HG02852 (cell line): ENCODE data around the gene RIIAD1.
"Not testable (repeated sequence)": the region's sequence is repeated elsewhere in the genome, so short reads cannot be mapped to it uniquely, and the experiment has no call there.

ENCODE experiments used
- ATAC-seq: cut with Tn5 transposase; IDR thresholded peaks from one replicate; pipeline ENCODE4 v1.9.1; 2021; ENCODE audit warnings: mild to moderate bottlenecking, moderate library complexity; ENCODE audit not compliant: unreplicated experiment

RIIAD1 gene

DNA sequence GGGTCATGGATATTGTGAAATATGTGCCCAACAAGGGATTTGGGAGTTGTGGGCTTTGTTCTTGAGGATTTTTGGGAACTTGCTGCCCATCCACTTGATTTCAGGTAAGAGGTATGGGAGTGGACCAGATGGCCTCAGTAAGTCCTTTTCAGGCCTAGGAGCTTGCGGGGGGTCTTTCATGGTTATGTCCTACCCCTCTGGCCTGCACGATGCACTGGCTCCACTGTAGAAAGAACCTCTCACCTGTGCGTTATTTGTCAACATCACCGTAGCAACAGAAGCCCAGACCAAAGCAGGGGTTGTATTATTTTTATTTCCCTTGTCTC, 8.6 kb downstream of the RIIAD1 start:
- no peak for ATAC-seq

DNA sequence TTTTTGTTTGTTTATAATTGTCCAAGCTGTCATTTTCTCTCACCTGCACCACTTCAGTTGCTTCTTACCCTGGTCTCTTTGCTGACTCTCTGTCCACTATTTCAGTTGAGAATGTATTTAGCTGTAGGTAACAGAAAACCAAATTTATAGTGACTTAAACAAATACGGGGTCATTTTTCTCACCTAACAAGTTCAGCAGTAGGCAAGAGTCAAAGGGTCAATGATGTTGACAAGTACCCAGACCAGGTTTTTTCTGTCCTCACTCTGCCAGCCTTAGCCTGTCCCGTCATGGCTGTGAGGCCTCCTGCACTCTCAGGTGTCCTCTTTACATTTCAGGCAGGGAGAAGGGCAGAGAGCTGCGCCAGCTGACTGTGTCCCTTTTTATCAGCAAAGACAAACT, 11.8 kb downstream of the RIIAD1 start:
- no peak for ATAC-seq

DNA sequence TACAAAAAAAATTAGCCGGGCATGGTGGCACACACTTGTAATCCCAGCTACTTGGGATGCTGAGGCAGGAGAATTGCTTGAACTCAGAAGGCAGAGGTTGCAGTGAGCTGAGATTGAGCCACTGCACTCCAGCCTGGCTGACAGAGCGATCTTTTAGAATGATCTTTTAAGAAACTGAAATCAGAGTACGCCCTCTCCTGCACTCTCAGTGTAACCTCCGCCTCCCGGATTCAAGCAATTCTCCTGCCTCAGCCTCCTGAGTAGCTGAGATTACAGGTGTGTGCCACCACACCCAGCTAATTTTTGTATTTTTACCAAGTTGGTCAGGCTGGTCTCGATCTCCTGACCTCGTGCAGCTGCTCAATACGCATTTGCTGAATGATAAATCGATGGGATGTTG, 12.7 kb downstream of the RIIAD1 start:
- not testable (repeated sequence) for ATAC-seq

DNA sequence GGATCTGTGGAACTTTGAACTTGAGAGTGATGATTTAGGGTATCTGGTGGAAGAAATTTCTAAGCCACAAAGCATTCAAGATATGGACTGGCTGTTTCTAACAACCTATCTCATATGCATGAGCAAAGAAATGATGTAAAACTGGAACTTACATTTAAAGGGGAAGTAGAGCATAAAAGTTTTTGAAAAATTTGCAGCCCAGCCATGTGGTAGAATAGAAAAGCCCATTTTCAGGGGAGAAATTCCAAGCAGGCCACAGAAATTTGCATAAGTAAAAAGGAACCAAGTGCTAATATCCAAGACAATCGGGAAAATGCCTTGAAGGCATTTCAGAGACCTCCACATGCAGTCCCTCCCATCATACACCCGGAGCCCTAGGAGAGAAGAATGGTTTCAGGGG, 15.7 kb downstream of the RIIAD1 start:
- no peak for ATAC-seq

DNA sequence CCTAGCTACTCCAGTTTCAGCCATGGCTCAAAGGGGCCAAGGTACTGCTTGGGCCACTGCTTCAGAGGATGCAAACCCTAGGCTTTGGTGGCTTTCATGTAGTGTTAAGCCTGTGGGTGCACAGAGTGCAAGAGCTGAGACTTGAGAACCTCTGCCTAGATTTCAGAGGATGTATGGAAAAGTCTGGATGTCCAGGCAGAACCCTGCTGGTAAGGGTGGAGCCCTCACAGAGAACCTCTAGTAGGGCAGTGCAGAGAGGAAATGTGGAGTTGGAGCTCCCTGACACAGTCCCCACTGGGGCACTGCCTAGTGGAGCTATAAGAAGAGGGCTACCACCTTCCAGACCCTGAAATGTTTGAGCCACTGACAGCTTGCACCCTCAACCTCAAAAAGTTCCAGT, 16.2 kb downstream of the RIIAD1 start:
- no peak for ATAC-seq

DNA sequence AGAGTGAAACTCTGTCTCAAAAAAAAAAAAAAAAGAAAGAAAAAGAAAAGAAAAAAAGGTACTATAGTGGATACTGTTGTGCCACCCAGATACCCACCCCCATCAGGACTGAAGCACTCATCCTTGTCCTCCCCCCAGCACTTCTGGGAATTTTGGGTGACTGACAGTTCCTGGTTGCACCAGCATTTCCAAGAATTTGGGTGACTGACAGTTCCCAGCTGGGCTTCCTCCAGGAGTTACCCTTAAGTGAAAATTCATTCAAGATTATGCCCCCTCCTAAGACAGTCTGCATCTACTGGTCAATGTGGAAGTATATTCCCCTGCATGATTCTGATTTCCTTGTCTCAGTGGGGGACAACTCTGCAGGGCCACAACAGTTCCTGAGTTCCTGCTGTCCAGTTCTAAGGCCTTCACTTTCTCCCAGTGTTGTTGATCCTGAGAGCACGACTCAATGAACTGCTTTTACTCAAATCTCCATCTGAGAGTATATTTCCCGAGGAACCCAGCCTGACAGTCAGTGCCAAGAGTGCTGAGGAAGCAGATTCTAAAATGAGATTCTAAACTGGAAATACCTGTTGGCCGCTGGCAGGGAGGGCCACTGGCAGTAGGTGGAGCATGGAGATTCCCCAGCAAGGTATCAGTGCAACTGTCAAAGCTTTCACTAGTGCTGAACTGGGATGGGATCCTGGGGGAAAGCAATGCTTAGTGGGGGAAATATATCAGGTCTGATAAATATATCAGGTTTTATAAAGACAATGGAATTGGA, 18.5 kb downstream of the RIIAD1 start:
- ATAC-seq, result no peak

DNA sequence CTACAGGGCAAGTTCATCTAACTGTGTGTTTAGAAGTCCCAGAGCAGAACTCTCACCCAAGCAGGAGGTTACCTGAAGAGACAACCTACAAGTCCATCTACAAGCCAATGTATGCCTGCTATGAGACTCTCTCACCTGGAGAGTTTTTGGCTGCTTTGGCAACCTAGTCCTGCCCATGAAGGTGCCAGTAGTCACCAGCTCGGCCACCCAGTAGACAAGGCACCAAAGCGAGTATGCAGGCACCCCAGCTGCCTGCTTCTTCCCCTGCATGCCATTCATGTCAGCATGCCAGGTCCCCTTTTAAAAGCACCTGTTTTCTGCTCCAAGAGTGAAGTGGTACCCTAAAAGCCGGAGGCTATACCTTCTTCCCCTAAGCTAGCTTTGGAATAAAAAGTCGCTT, 20.2 kb downstream of the RIIAD1 start:
- ATAC-seq, result no peak

DNA sequence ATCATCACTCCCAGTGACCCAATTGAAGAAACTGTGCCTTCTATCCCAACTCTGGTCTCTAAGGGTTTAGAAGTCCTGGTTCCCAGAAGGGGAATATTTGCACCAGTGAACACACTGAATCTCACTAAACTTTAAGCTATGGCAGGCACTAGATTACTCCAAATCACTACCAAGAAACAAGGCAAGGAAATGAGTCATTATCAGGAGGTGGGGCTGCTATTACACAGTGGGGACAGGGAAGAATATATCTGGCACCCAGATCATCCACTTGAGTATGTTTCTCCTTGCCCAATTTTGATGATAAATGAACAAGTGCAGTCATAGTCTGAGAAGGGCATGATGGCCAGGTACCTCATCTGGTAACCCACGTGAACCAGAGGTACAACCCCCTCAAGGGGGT, 35.0 kb downstream of the RIIAD1 start:
- ATAC-seq, result no peak

DNA sequence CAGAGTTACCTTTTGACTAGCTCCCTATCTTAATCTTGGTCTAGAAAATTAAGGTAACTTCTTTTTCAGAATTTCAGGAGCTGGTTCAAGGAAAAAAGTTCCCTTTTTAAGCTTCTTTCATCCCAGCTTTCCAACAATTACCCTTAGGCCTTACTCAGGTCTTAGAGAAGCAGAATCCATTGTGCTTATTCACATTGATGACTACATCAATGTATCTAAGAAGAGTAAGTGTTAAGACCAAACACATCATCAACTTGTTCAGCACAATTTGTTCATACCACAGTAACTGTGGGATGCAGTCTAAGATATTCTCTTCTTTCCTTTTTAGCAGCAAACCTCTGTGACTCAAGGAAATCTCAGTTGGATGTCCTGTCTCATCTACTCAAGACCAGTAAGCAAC, 37.9 kb downstream of the RIIAD1 start:
- ATAC-seq, result no peak

DNA sequence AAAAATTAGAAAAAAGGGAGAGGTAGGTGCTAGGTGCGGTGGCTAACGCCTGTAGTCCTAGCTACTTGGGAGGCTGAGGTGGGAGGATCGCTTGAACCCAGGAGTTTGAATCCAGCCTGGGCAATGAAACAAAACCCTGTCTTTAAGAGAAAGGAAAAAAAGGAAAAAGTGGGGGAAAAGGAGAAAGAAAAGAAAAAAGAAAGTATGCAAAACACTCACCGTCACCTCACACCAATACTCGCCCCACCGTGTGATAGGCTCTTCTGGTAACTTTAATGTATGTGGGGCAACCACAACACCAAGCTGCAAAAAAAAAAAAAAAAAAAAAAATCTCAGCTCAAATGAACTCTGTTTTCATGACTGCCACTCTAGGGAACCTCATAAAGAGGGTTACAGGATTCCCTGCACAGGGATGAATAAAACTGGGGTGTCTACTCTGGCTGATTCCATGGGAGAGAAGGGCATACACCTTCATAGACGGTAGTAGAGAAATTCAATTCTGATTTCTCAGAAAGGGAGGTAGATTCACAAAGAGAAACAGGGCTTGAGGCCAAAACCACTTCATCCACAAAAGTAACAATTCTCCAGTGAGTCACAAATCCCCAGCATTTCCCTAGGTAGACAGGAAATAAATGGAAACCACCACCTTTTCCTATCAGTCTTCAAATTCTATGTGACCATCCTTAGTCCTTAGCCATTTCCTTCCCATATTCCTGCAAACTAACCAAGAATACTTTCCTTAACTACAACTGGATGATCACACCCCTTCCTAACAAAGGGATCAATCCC, 39.5 kb downstream of the RIIAD1 start:
- no peak for ATAC-seq

DNA sequence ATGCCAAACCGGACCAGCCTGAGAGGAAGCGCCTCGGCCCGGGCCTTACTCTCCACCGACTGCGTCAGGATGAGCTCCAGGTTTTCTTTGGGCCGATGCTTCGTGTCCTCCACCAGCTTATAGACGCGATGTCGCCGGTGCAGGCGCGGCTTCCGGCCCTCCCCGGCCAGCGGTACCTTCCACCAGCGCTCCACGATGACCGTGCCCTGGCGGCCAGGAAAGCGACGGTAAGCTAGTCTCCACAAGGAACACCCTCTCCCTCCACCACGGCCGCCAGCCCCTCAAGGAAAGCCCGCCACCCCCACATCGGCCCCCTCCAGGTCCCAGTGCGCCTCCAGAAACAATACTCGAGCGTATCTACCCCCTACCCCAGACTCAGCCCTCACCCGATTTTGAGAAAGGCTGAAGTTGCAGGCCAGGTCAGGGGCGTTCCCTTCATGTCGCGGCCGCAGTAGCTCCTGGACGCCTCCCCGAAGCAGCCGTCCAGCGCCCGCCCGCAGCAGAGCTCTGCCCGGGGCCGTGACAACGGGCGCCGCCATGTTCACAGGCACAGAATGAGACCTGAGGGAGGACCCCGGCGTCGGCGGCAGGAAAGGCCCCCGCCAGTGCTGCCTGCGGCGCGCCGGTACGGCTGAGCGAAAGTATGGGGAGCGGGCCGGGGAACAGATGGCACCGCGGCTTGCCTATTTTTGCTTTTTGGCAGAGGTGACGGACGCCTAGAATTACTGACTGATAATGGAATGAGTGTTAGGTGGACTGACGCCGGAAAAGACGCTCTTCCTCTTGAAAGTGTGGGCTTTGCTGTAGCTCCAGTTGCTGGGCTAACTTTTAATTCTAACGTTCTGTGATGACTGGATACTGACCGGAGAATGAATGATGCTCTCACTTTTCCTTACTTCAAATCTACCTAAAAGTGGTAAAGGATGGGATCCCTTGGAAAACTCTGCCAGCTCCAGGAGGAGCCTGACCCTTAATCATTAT, 41.9 kb downstream of the RIIAD1 start, which contains the start of gene MRPL9:
Gene MRPL9, minus strand, starts transcription at position 556 of the 981 bp plus-strand sequence. Its CDS starts 17 bp downstream, at position 539.
- peak; percentile 94 for ATAC-seq

DNA sequence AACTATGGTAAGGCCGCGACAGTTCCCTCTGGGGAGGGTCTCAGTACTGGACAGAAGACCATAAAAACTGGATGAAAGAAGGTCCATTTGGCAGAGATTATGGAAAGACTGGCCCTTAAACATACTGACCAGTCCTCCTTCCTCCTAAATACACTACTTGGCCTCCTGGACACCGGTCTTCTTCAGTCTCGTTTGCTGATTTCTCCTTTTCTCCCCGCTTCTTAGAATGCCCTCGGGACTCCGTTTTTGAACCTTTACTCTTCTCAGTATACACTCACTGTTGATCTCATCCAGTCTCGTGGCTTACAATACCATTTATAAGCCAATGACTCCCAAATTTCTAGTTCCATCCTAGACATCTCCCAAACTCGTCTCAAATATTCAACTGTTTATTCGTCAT, 42.7 kb downstream of the RIIAD1 start:
- no peak for ATAC-seq

DNA sequence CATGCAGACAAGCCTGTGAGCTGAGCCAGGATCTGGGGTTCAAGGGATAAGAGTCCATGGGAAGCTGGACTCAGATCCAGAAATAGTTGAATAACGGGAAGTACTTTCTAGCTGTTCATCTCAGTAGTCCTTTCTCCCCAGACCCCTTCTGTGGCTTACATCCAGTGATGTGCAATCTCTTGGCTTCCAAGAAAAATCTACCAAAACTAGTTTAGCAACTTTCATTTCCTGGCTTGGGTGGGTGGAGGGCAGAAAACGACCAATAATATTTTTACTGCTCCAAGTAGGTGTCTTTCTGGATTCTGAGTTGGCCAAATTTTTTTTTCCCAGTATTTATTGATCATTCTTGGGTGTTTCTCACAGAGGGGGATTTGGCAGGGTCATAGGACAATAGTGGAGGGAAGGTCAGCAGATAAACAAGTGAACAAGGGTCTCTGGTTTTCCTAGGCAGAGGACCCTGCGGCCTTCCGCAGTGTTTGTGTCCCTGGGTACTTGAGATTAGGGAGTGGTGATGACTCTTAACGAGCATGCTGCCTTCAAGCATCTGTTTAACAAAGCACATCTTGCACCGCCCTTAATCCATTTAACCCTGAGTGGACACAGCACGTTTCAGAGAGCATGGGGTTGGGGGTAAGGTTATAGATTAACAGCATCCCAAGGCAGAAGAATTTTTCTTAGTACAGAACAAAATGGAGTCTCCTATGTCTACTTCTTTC, 47.2 kb downstream of the RIIAD1 start:
- ATAC-seq, result not testable (repeated sequence)

DNA sequence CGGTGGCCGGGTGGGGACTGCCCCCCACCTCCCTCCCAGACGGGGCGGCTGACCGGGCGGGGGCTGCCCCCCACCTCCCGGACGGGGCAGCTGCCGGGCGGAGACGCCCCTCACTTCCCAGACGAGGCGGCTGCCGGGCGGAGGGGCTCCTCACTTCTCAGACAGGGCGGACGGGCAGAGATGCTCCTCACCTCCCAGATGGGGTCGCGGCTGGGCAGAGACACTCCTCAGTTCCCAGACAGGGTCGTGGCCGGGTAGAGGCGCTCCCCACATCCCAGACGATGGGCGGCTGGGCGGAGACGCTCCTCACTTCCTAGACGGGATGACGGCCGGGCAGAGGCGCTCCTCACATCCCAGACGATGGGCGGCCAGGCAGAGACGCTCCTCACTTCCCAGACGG, 47.9 kb downstream of the RIIAD1 start:
- not testable (repeated sequence) for ATAC-seq

DNA sequence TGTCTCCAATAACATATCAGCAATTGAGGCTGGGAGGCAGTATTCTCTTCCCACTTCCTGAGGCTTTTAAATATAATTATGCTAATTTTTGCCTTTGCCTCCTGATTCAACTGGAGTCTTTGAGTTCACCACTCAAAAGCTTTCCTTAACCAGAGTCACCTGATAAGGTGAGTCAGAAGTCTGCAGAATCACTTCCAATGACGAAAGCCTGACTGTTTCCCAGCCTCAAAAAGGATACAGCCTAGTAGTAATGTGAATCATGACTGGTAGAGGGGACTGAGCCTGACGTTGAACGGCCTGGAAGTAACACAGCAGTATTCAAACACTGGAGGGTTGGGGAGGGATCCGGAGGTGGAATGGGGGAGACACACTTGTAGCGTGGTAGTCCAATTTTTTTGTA, 52.4 kb downstream of the RIIAD1 start:
- ATAC-seq, result no peak

DNA sequence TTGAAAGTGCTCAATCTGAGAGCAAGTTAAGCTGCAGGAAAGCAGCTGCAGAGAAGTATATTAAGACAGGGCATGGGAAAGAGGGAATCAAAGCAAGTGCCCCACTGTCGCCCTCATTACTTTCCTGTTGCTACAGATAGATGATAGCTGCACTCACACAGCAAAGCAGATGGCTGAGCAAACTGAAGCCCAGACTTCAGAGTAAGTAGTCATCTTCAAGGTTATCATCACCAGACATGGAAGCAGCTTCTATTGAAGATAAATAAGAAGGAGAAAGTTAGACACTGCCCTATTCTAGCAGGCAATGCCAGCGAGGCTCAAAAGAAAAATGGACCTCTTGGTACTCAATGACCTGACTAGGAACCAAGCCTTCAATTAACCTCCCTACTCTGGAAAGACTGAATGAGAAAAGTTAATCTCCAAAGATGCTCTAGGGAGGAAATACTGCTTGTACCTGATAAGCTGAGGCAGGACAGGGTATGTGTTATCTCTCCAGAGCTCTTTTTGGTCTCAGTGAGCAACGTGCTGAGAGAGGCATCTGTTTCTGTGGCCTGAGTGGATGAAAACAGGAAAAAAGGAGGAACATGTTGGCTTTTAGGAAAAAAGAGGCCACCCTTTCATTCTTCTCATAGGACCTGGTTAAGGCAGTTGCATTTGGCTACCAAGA, 53.1 kb downstream of the RIIAD1 start:
- no peak for ATAC-seq

DNA sequence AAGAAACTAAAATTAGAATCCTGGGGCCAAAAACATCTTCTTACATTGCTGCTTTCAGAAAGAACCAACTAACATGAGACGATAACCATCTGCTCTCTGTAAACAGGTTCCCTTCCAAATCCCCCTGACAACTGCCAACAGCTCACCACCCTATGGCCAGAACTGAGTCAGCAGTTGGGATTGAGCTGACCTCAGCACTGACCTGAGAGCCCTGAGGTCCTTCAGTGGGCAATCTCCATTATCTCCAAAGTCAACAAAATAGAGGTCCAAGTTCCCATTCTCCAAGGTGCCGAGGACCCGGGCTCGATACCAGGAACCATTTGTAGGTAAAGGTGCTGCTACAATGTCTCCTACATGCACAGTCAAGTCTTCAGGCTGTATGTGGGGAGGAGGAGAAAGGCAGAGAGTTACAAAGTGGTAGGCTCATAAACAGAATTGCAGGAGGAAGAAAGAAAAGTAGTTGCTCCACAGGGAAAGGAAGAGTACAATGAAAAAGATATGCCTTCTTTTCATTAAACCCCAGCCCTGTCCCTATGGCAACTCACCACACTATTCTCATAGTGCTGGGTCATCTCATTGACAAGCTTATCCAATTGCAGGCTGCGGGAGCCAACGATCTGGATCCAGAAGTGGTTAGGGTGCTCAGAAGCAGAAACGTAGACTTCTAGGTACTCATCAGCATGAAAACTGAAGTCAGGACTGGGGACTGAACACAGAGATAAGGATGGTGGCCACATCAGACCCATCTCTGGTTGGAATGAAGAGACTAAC, 54.8 kb downstream of the RIIAD1 start:
- ATAC-seq, result no peak

DNA sequence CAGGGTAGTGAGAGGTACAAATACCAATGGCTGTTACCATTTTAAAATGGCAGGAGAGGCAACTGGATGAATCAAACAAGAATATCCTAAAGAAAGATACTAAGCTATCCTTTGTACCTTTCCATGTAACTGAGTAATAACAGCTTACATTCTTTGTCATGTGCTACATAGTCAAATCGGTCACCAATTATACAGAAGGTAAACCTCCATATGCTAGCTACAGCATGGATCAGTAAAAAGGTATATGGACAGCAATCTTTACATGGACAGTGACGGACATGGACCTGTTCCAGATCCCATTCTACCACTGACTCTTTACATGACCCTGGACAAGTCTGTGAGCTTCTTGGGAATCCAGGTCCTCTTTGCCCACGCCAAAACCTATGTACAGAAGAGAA, 55.3 kb downstream of the RIIAD1 start:
- ATAC-seq, result no peak

DNA sequence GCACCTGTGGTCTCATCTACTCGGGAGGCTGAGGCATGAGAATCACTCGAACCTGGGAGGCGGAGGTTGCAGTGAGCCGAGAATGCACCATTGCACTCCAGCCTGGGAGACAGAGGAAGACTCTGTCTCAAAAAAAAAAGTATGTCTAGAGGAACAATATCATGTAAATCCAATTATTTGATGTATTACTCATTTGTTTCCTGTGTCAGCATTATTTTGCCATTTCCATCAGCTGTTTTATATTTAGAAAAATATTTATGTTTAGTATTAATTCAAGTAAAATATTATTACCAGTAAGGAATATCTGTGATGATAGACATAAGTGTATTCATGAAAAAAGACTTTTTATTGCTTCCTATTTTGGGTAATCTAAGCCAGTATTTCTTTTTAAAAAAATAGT, 56.0 kb downstream of the RIIAD1 start:
- no peak for ATAC-seq
